Activated CD8-positive, alpha-beta T cell treated with anti-CD3 and anti-CD28 coated beads for 36 hours (primary cell): Measurements from ENCODE around the gene CTDP1. TPM values are rescaled to one million over a fixed set of nuclear protein-coding genes. Genes with fewer than 3 reads are reported as not detected.

ENCODE experiments used
- ATAC-seq: fragments of 200-7000 bp; cut with Tn5 transposase; one replicate; pipeline ENCODE4 v1.10.0; 2021; ENCODE audit warnings: mild to moderate bottlenecking, moderate library complexity
- CTCF ChIA-PET: fragments of 350-600 bp; sonication (Branson Sonifier 250); formaldehyde crosslinking; loops from one replicate; lab custom pipeline; 2021; ENCODE audit warnings: antibody characterized with exemption; lab: Charles Lee
- POLR2A ChIA-PET: fragments of 350-600 bp; sonication (Branson Sonifier 250); formaldehyde crosslinking; loops from one replicate; lab custom pipeline; 2021; ENCODE audit warnings: antibody characterized with exemption; lab: Charles Lee
- DNase-seq: peaks from one replicate; pipeline ENCODE4 v3.0.0-alpha.2; 2020
- H3K27ac Mint-ChIP-seq: one replicate; pipeline ENCODE4 v1.8.0; 2021; ENCODE audit warnings: mild to moderate bottlenecking, mixed read lengths
- H3K27me3 Mint-ChIP-seq: one replicate; pipeline ENCODE4 v1.8.0; 2021; ENCODE audit warnings: mixed read lengths
- H3K36me3 Mint-ChIP-seq: one replicate; pipeline ENCODE4 v1.8.0; 2021; ENCODE audit warnings: low read depth, mixed read lengths
- H3K4me1 Mint-ChIP-seq: one replicate; pipeline ENCODE4 v1.8.0; 2021; ENCODE audit warnings: low read depth, mixed read lengths
- H3K4me3 Mint-ChIP-seq: one replicate; pipeline ENCODE4 v1.8.0; 2021; ENCODE audit warnings: mild to moderate bottlenecking, moderate library complexity, mixed read lengths
- H3K9me3 Mint-ChIP-seq: one replicate; pipeline ENCODE4 v1.8.0; 2021; ENCODE audit warnings: mixed read lengths
- CTCF ChIP-seq: fragments of 200-600 bp; IDR thresholded peaks from one replicate; pipeline ENCODE4 v1.8.0; 2022; ENCODE audit warnings: antibody characterized with exemption, mild to moderate bottlenecking
- intact Hi-C: fragments of 100-400 bp; cut with micrococcal nuclease; formaldehyde crosslinking; loops from one replicate; pipeline ENCODE4 v1.10.0; 2022
- total RNA-seq, 2 experiments: library from RNA; stranded (reverse); gene quantifications; one replicate each; pipeline ENCODE4 v1.2.3, GENCODE V29; 2021

The CTDP1 gene
- total RNA-seq, 2 experiments from 2014 or later, result 54.9 to 55.6 TPM

GRCh38 chr18:79801217-79801616, 121.6 kb downstream of the CTDP1 start:
- no peak overlapping the region for H3K4me3 Mint-ChIP-seq
- DNase-seq, result no peak
- POLR2A ChIA-PET, result no interaction called here
- no peak for TF ChIP-seq CTCF
- intact Hi-C loops, result no loop called here
- no peaks in the 10 kb centered on the region for H3K36me3 Mint-ChIP-seq
- peaks cover 20% of the 10 kb centered on the region for H3K4me1 Mint-ChIP-seq
- peaks cover 28% of the 10 kb centered on the region for H3K27me3 Mint-ChIP-seq
- no peak for ATAC-seq
- CTCF ChIA-PET, result interaction anchor here (0.6 kb wide), 1 partner anchor 12 kb away, joined by 3 read pairs; no protein-coding TSS in a partner anchor
- no peak overlapping the region for H3K27ac Mint-ChIP-seq
- no peaks in the 10 kb centered on the region for H3K9me3 Mint-ChIP-seq

- Mint-ChIP-seq H3K36me3 (no peaks in the 10 kb centered on the region), H3K4me1 (peaks cover 20% of the 10 kb centered on the region), H3K27me3 (peaks cover 24% of the 10 kb centered on the region), H3K9me3 (no peaks in the 10 kb centered on the region), H3K27ac (no peak overlapping the region), H3K4me3 (no peak overlapping the region)
- TF ChIP-seq CTCF, result no peak
- POLR2A ChIA-PET, result no interaction called here
- ATAC-seq (no peak), DNase-seq (no peak)
- intact Hi-C loops, result no loop called here
- CTCF ChIA-PET, result interaction anchor here (0.6 kb wide), 1 partner anchor 12 kb away, joined by 3 read pairs; no protein-coding TSS in a partner anchor
Measured at GRCh38 chr18:79801641-79802040, 122.0 kb downstream of the CTDP1 start.

GRCh38 chr18:79802298-79802697, 122.7 kb downstream of the CTDP1 start:
- intact Hi-C loops, result no loop called here
- H3K9me3 Mint-ChIP-seq, result no peaks in the 10 kb centered on the region
- peaks cover 19% of the 10 kb centered on the region for H3K4me1 Mint-ChIP-seq
- no peak overlapping the region for H3K27ac Mint-ChIP-seq
- ChIA-PET POLR2A (interaction anchor here (0.6 to 0.7 kb wide), 2 partner anchors 22 to 86 kb away, joined by 3 to 4 read pairs; no protein-coding TSS in a partner anchor), CTCF (no interaction called here)
- H3K4me3 Mint-ChIP-seq, result no peak overlapping the region
- no peak for DNase-seq
- H3K36me3 Mint-ChIP-seq, result no peaks in the 10 kb centered on the region
- peaks cover 18% of the 10 kb centered on the region for H3K27me3 Mint-ChIP-seq
- no peak for TF ChIP-seq CTCF
- no peak for ATAC-seq

- intact Hi-C loops, result no loop called here
- ChIA-PET POLR2A (interaction anchor here (0.7 kb wide), 1 partner anchor 58 kb away, joined by 3 read pairs; no protein-coding TSS in a partner anchor), CTCF (no interaction called here)
- Mint-ChIP-seq H3K4me3 (no peak overlapping the region), H3K9me3 (no peaks in the 10 kb centered on the region), H3K36me3 (no peaks in the 10 kb centered on the region), H3K27ac (no peak overlapping the region), H3K4me1 (peaks cover 17% of the 10 kb centered on the region), H3K27me3 (peaks cover 15% of the 10 kb centered on the region)
- TF ChIP-seq CTCF, result no peak
- DNase-seq, result no peak
- ATAC-seq, result no peak
Measured at GRCh38 chr18:79803611-79804051, 124.0 kb downstream of the CTDP1 start.

Other genes starting within 250 kb of the CTDP1 start
- gene KCNG2, start 118.1 kb downstream of the CTDP1 start, total RNA-seq, result not detected